Gastroesophageal sphincter (tissue), 4 donors: ENCODE data around the gene NKX3-2. TPM values are rescaled to one million over a fixed set of nuclear protein-coding genes. Genes with fewer than 3 reads are reported as not detected.

Source experiments
- ATAC-seq: fragments of 150-250 bp; one replicate; pipeline ENCODE4 v1.9.1; 2016; ENCODE audit warnings: mild to moderate bottlenecking, moderate library complexity
- H3K27ac ChIP-seq, 4 donors: fragments of 200-600 bp; sonication (generic) in 3 of 4; 1 replicate in 3 of 4; 2 replicates in 1 of 4; pipeline ENCODE4 v1.5.1; 2016 to 2019
- H3K27me3 ChIP-seq: fragments of 200-600 bp; sonication (generic); one replicate; pipeline ENCODE4 v1.5.1; 2019
- H3K36me3 ChIP-seq, 2 donors: fragments of 200-600 bp; sonication (generic); one replicate each; pipeline ENCODE4 v1.5.1; 2019; ENCODE audit warnings: control low read depth in 1 of 2
- H3K4me1 ChIP-seq, 3 donors: fragments of 200-600 bp; sonication (generic); 1 replicate in 2 of 3; 2 replicates in 1 of 3; pipeline ENCODE4 v1.5.1; 2016 to 2019; ENCODE audit warnings: control low read depth in 2 of 3
- H3K4me3 ChIP-seq, 2 donors: fragments of 200-600 bp; sonication (generic); one replicate each; pipeline ENCODE4 v1.5.1; 2019; ENCODE audit warnings: mild to moderate bottlenecking in 1 of 2, moderate library complexity in 1 of 2
- H3K9me3 ChIP-seq, 3 donors: fragments of 200-600 bp; sonication (generic); one replicate each; pipeline ENCODE4 v1.5.1; 2017 to 2019; ENCODE audit warnings: control low read depth in 2 of 3
- CTCF ChIP-seq, 4 experiments: fragments of 200-600 bp in 2 of 4; fragments of 450-650 bp in 2 of 4; sonication (generic) in 1 of 4; IDR thresholded peaks; one replicate each; pipeline ENCODE4 v1.5.1; 2017 to 2019; ENCODE audit warnings: antibody characterized with exemption in 4 of 4, mild to moderate bottlenecking in 2 of 4, moderate library complexity in 2 of 4
- EP300 ChIP-seq: sonication (generic); formaldehyde crosslinking; IDR thresholded peaks from one replicate; pipeline ENCODE4 v1.6.1; 2017; ENCODE audit warnings: antibody characterized with exemption, mild to moderate bottlenecking
- POLR2A ChIP-seq, 2 donors: fragments of 450-650 bp; IDR thresholded peaks; one replicate each; pipeline ENCODE4 v1.6.1; 2017; ENCODE audit warnings: antibody characterized with exemption in 2 of 2, mild to moderate bottlenecking in 2 of 2, moderate library complexity in 1 of 2
- POLR2AphosphoS5 ChIP-seq: sonication (generic); formaldehyde crosslinking; IDR thresholded peaks from one replicate; pipeline ENCODE4 v1.6.1; 2017; ENCODE audit warnings: antibody characterized with exemption
- WGBS, 2 donors: methylation state at CpG; one replicate each; pipeline ENCODE4 v1.1.5; 2018; ENCODE audit warnings: low coverage in 1 of 2; 5-methylcytosine and 5-hydroxymethylcytosine counted together
- total RNA-seq, 4 donors: library from RNA; depleted of rRNA; stranded (reverse); fragments of >200 nt; gene quantifications; one replicate each; pipeline ENCODE4 v1.1.0, GENCODE V29; 2016

Gene NKX3-2
- total RNA-seq, 4 donors from 2014 or later = 0.62 to 5.5 (median 3.0) TPM

- 36 to 38% methylated on average over 18 to 21 of the region's 23 CpGs for WGBS, 2 donors
- no peak for ATAC-seq
- no peak for TF ChIP-seq CTCF (IDR thresholded peaks at IDR 0.05)
- no peak for TF ChIP-seq POLR2A (IDR thresholded peaks at IDR 0.05)
- TF ChIP-seq EP300 = no peak
- no peak for TF ChIP-seq POLR2AphosphoS5
- Histone ChIP-seq H3K27ac (no peak overlapping the region), H3K4me3 (peak overlapping the region in 1 of 2 donors; percentile 4), H3K27me3 (peaks cover 100% of the 10 kb centered on the region), H3K36me3 (no peaks in the 10 kb centered on the region), H3K4me1 (peaks cover 0 to 77% (median 24%) of the 10 kb centered on the region in 3 donors), H3K9me3 (peaks cover 0 to 30% (median 0%) of the 10 kb centered on the region in 3 donors)
These were observed 3.7 kb downstream of the NKX3-2 start for GRCh38 chr4:13540446-13541175.

GRCh38 chr4:13539619-13540445 is 4.5 kb downstream of the NKX3-2 start:
- Histone ChIP-seq H3K36me3 (no peaks in the 10 kb centered on the region), H3K4me3 (peak overlapping the region in 1 of 2 donors; percentile 4), H3K4me1 (peaks cover 0 to 74% (median 19%) of the 10 kb centered on the region in 3 donors), H3K9me3 (peaks cover 0 to 30% (median 0%) of the 10 kb centered on the region in 3 donors), H3K27ac (no peak overlapping the region), H3K27me3 (peaks cover 100% of the 10 kb centered on the region)
- TF ChIP-seq POLR2AphosphoS5 (no peak), EP300 (no peak), POLR2A (IDR thresholded peaks at IDR 0.05) (no peak), CTCF (IDR thresholded peaks at IDR 0.05) (no peak)
- WGBS, 2 donors = 20 to 25% methylated on average over 26 to 32 of the region's 42 CpGs
- no peak for ATAC-seq

- Histone ChIP-seq H3K4me3 (no peak overlapping the region), H3K36me3 (no peaks in the 10 kb centered on the region), H3K27ac (no peak overlapping the region), H3K4me1 (peaks cover 0 to 67% (median 12%) of the 10 kb centered on the region in 3 donors), H3K27me3 (peaks cover 100% of the 10 kb centered on the region), H3K9me3 (peaks cover 0 to 30% (median 0%) of the 10 kb centered on the region in 3 donors)
- TF ChIP-seq POLR2A (IDR thresholded peaks at IDR 0.05) (no peak), CTCF (IDR thresholded peaks at IDR 0.05) (no peak)
- ATAC-seq = no peak
- 5 to 7% methylated on average over 3 to 17 of the region's 23 CpGs for WGBS, 2 donors
These were observed 5.2 kb downstream of the NKX3-2 start for GRCh38 chr4:13539047-13539618.

GRCh38 chr4:13538427-13538973 is 5.8 kb downstream of the NKX3-2 start:
- 17 to 20% methylated on average over 1 to 11 of the region's 16 CpGs for WGBS, 2 donors
- no peak for ATAC-seq
- Histone ChIP-seq H3K36me3 (no peaks in the 10 kb centered on the region), H3K4me3 (no peak overlapping the region), H3K27ac (no peak overlapping the region), H3K27me3 (peaks cover 100% of the 10 kb centered on the region), H3K4me1 (peaks cover 0 to 61% (median 6%) of the 10 kb centered on the region in 3 donors), H3K9me3 (peaks cover 0 to 30% (median 0%) of the 10 kb centered on the region in 3 donors)
- TF ChIP-seq POLR2A (IDR thresholded peaks at IDR 0.05) = no peak
- no peak for TF ChIP-seq POLR2AphosphoS5
- no peak for TF ChIP-seq EP300

GRCh38 chr4:13537832-13538177 is 6.5 kb downstream of the NKX3-2 start:
- H3K9me3 ChIP-seq = peaks cover 0 to 30% (median 0%) of the 10 kb centered on the region in 3 donors
- H3K4me3 ChIP-seq = no peak overlapping the region
- no peak overlapping the region for H3K27ac ChIP-seq
- H3K36me3 ChIP-seq = no peaks in the 10 kb centered on the region
- H3K27me3 ChIP-seq = peaks cover 100% of the 10 kb centered on the region
- H3K4me1 ChIP-seq = peaks cover 0 to 56% (median 5%) of the 10 kb centered on the region in 3 donors
- TF ChIP-seq CTCF (IDR thresholded peaks at IDR 0.05) (no peak), POLR2A (IDR thresholded peaks at IDR 0.05) (no peak), EP300 (no peak), POLR2AphosphoS5 (no peak)
- ATAC-seq = no peak
- 0% methylated on average over 3 of the region's 10 CpGs; no CpG with 5 or more reads in 1 of the 2 donors for WGBS, 2 donors
